ENCODE results near the gene RAB27A. TPM values are rescaled to one million over a fixed set of nuclear protein-coding genes. Genes with fewer than 3 reads are reported as not detected.
A peak's percentile ranks its signal among the peaks of the same experiment; 100 is the strongest.
"Not testable (repeated sequence)": the region's sequence is repeated elsewhere in the genome, so short reads cannot be mapped to it uniquely, and the experiment has no call there.

Gene RAB27A
- total RNA-seq, 1 donor from 2014 or later = 98.6 TPM

DNA sequence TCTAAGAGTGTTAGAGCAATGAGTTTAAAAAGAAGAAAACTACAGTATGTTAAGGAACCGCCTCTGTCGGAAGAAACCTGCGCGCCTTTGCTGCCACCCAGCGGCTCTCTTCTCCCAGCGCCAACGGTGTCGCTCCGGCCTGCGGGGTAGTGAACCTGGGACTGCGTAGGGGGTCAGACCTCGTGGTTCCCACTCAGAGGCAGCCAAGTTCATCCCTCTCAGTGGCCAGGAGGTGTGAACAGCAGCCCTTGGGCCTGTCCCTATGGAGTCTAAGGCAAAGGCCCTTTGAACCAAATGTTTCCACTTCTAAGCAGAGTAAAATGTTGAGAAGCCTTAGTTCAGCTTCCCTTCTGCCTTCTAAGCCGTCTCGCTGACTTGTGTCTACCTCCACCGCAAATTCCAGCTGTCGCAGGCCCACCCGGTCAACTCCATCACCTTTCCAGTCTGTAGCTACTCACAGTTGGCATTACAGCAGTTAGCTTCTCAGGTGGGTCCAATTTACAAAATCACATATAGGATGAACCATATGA is 980 bp upstream of the RAB27A start:
- no peaks in the 10 kb centered on the region for H3K27me3 Mint-ChIP-seq (ENCODE audit: insufficient read depth)
- peaks cover 22% of the 10 kb centered on the region for H3K36me3 Mint-ChIP-seq (ENCODE audit: low read depth)
- H3K27ac Mint-ChIP-seq = peak overlapping the region; percentile 91
- H3K4me3 Mint-ChIP-seq = peak overlapping the region; percentile 86
- peak; percentile 76 for DNase-seq (ENCODE audit: low spot score)
- no peaks in the 10 kb centered on the region for H3K9me3 Mint-ChIP-seq
- H3K4me1 Mint-ChIP-seq (ENCODE audit: low read depth) = peaks cover 31% of the 10 kb centered on the region
- intact Hi-C loops (cut with micrococcal nuclease) = loop anchor here (1.0 to 2.0 kb wide), 6 partner anchors 10 to 149 kb away; partner anchors contain the start of genes CCPG1, PIERCE2, PIGB and PIGBOS1

DNA sequence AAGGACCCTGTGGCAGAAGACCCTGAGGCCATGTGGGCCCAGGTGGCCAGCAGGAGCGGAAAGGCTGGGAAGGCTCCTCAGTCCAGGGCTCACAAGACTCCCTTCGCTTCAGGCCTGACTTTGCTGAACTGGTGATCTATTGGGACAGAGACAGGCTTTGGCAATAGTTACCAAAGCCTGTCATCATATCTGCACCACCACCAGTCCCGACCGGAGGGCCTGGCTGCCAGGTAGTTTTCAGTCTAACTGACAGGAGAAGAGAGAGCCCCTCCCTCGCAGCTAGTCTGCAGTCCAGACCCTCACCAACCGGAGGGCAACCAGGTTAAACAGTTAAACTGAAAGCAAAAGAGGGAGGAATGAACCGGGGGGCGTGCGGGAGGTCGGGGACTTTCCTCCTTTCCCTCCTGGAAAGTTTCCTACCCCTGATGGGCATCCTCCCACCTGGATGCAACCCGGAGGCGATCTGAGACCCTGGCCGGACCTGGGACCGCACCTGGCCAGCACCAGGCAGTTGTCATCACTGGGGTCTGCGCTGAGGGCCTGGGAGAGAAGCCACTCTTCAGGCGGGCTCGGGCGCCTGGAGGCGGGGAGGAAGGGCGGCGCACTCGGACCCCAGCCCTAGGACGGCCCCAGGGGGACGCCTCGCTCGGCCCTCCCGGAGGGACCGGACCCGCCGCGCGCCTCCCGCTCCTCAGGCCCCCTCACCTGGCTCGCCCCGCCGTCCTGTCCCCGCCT is 435 bp downstream of the RAB27A start:
- peak overlapping the region; percentile 95 for H3K4me3 Mint-ChIP-seq
- H3K9me3 Mint-ChIP-seq = no peaks in the 10 kb centered on the region
- no peaks in the 10 kb centered on the region for H3K27me3 Mint-ChIP-seq (ENCODE audit: insufficient read depth)
- intact Hi-C loops (cut with micrococcal nuclease) = loop anchor here (1.0 kb wide), 2 partner anchors 47 to 92 kb away; no protein-coding TSS in a partner anchor
- peaks cover 25% of the 10 kb centered on the region for H3K36me3 Mint-ChIP-seq (ENCODE audit: low read depth)
- DNase-seq (ENCODE audit: low spot score) = peak; percentile 30
- H3K27ac Mint-ChIP-seq = peak overlapping the region; percentile 96
- H3K4me1 Mint-ChIP-seq (ENCODE audit: low read depth) = peaks cover 46% of the 10 kb centered on the region

DNA sequence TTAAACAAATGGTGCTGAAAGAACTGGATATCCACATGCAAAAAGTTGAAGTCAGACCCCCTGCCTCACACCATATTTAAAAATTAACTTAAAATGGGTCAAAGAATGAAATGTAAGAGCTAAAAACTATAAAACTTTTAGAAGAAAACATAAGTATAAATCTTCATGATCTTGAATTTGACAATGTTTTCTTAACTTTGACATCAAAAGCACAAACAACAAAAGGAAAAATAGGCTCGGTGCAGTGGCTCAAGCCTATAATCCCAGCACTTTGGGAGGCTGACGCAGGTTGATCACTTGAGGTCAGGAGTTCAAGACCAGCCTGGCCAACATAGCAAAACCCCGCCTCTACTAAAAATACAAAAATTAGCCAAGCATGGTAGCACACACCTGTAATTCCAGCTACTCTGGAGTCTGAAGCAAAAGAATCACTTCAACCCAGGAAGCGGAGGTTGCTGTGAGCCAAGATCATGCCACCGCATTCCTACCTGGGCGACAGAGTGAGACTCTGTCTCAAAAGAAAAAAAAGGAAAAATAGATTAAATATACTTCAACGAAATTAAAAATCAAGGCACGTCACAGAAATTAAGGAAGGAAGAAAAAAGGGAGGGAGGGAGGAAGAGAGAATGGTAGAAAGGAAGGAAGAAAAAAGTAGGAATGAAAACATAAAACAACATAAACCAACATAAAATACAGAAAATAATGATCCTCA is 1.5 kb downstream of the RAB27A start:
- Mint-ChIP-seq H3K27me3 (ENCODE audit: insufficient read depth) (no peaks in the 10 kb centered on the region), H3K27ac (peak overlapping the region; percentile 96), H3K4me1 (ENCODE audit: low read depth) (peaks cover 54% of the 10 kb centered on the region), H3K4me3 (peak overlapping the region; percentile 95), H3K36me3 (ENCODE audit: low read depth) (peaks cover 25% of the 10 kb centered on the region), H3K9me3 (no peaks in the 10 kb centered on the region)
- intact Hi-C loops (cut with micrococcal nuclease) = no loop called here
- DNase-seq (ENCODE audit: low spot score) = no peak

DNA sequence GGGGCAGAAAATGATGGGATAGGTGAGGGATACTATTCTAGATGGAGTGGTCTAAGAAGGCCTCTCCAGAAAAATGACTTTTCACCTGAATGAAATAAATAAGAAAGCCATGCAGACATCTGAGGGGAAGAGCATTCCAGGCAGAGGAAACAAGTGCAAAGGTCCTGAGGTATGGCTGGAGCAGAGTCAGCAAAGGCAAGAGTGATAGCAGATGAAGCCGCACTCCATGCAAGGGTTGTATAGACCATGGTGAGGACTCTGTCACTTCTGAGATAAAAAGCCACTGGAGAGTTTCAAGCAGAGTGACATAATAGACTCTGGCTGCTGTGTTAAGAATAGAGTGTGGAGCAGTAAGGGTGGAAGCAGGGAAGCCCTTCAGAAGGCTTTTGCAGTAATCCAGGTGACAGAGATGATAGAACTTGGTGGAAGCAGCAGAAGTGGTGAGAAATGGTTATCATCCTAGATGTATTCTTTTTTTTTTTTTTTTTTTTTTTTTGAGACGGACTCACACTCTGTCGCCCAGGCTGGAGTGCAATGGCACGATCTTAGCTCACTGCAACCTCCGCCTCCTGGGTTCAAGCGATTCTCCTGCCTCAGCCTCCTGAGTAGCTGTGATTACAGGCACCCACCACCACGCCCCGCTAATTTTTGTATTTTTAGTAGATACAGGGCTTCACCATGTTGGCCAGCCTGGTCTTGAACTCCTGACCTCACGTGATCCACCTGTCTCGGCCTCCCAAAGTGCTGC is 3.0 kb downstream of the RAB27A start:
- peaks cover 69% of the 10 kb centered on the region for H3K4me1 Mint-ChIP-seq (ENCODE audit: low read depth)
- intact Hi-C loops (cut with micrococcal nuclease); H3K27me3 Mint-ChIP-seq (ENCODE audit: insufficient read depth); H3K27ac Mint-ChIP-seq; H3K9me3 Mint-ChIP-seq; DNase-seq (ENCODE audit: low spot score): not testable (repeated sequence)
- H3K4me3 Mint-ChIP-seq = peak overlapping the region; percentile 95
- H3K36me3 Mint-ChIP-seq (ENCODE audit: low read depth) = peaks cover 25% of the 10 kb centered on the region

DNA sequence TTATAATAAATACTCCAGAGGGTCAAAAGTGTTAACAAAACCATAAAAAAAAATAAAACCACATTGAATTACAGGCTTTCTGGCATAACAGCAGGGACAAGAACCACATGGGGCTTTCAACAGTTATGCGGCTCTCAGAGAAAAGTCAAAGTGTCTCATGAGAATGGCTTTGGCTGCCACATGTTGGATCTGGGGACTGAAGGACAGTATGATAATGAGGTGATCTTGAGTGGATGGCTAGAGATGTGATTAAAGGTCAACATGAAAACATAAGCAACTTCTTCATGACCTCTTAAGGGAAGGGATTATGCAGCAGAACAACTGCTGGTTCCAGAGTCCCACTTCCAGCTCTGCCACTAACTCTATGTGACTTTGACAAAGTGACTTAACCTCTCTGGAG is 5.2 kb downstream of the RAB27A start:
- DNase-seq (ENCODE audit: low spot score) = no peak
- intact Hi-C loops (cut with micrococcal nuclease) = no loop called here
- Mint-ChIP-seq H3K27ac (no peak overlapping the region), H3K4me3 (no peak overlapping the region), H3K9me3 (no peaks in the 10 kb centered on the region), H3K27me3 (ENCODE audit: insufficient read depth) (no peaks in the 10 kb centered on the region), H3K4me1 (ENCODE audit: low read depth) (peaks cover 86% of the 10 kb centered on the region), H3K36me3 (ENCODE audit: low read depth) (peaks cover 31% of the 10 kb centered on the region)

DNA sequence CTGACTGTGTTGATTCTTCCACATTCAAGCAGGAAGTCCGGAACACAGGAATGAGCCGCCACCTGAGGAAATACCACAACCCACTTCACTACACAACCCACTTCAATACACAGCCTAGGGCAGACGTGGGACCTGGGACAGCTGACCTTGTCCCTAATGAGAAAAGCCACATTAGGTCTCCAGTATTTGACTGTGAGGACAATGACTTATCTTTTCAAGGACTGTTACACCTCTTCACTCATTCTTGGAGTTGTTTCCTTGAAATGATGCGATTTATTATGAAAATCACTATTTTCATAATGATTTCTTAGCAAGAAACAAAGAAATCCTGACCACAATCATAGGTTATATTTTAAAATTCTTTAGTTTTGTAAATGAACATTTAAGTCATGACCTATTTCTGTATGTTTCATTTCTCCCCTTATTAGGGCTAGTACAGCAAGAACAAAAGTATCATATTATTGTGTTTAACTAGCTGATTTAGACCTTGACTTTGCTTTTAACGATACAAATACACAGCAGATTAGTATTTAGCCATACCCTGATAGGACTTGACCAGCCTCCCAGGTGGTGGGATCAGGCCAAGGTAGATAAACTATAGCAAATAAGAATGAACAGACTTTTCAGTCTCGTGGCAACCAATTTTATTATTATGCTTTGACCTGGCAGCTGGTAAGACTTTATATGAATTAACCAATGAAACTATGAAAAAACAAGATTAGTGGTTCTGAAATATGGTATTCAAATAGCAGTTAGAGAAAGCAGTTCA is 6.0 kb downstream of the RAB27A start:
- intact Hi-C loops (cut with micrococcal nuclease) = loop anchor here (2.0 kb wide), 1 partner anchor 17 kb away; no protein-coding TSS in a partner anchor
- H3K4me1 Mint-ChIP-seq (ENCODE audit: low read depth) = peaks cover 91% of the 10 kb centered on the region
- H3K9me3 Mint-ChIP-seq = no peaks in the 10 kb centered on the region
- H3K27ac Mint-ChIP-seq = peak overlapping the region; percentile 67
- DNase-seq (ENCODE audit: low spot score) = no peak
- peaks cover 31% of the 10 kb centered on the region for H3K36me3 Mint-ChIP-seq (ENCODE audit: low read depth)
- no peaks in the 10 kb centered on the region for H3K27me3 Mint-ChIP-seq (ENCODE audit: insufficient read depth)
- peak overlapping the region; percentile 52 for H3K4me3 Mint-ChIP-seq

DNA sequence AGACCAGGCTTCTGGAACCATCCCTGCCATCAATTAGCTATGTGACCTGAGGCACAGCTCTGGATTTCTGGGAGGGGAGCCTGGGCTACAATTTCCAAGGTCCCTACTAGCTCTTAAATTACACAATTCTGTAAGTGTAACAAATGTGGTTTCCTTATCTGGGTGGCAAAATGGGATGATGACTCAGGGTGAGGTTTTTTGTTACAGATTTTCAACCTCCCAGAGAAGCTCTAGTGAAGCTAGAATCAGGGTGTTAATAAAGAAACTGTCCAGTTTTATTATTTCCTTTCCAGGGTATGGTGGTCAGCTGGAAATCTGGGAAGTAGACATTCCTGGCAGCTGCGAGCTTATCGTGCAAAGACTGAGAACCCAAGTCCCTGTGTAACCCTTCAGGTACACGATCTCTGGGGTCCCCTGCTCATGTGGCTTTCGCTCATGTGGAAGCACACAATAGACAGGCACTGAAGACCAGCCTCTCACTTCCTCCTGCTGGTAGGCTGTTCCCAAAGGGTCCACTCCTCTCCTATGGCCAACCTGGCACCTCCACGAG is 7.3 kb downstream of the RAB27A start:
- intact Hi-C loops (cut with micrococcal nuclease) = loop anchor here (2.0 kb wide), 1 partner anchor 16 kb away; no protein-coding TSS in a partner anchor
- H3K9me3 Mint-ChIP-seq = no peaks in the 10 kb centered on the region
- H3K36me3 Mint-ChIP-seq (ENCODE audit: low read depth) = peaks cover 23% of the 10 kb centered on the region
- peak overlapping the region; percentile 86 for H3K27ac Mint-ChIP-seq
- H3K4me1 Mint-ChIP-seq (ENCODE audit: low read depth) = peaks cover 88% of the 10 kb centered on the region
- no peak for DNase-seq (ENCODE audit: low spot score)
- H3K27me3 Mint-ChIP-seq (ENCODE audit: insufficient read depth) = no peaks in the 10 kb centered on the region
- peak overlapping the region; percentile 52 for H3K4me3 Mint-ChIP-seq

DNA sequence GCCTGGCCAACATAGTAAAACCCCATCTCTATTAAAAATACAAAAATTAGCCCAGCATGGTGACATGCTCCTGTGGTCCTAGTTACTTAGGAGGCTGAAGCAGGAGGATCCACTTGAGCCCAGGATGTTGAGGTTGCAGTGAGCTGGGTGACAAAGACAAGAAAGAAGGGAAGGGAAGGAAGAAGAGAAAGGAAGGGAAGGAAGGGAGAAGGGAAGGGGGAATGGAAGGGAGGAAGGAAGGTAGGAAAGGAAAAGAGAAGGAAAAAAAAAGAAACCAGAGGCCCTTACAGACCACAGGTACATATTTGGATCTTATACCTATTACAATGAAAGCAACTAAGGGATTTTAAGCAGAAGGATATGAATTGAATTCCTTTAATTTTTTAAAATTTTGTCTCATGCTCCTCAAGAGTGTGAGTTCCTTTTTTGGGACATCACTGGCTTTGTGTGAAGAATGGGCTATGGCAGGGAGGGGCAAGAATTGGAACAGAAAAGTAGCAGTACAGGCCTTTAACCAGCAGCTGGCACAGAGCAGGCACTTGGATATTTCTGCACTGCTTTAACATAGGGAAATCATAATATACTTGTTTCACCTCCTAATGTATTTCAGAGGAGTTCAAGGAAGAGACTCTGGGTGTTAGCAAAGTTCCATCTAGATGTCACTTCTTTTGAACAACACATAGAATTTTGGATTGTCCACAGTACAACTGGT is 7.9 kb downstream of the RAB27A start:
- H3K36me3 Mint-ChIP-seq (ENCODE audit: low read depth) = peaks cover 22% of the 10 kb centered on the region
- DNase-seq (ENCODE audit: low spot score) = no peak

DNA sequence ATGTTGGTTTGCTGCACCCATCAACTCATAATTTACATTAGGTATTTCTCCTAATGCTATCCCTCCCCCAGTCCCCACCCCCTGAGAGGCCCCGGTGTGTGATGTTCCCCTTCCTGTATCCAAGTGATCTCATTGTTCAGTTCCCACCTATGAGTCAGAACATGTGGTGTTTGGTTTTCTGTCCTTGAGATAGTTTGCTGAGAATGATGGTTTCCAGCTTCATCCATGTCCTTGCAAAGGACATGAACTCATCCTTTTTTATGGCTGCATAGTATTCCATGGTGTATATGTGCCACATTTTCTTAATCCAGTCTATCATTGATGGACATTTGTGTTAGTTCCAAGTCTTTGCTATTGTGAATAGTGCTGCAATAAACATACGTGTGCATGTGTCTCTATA is 9.0 kb downstream of the RAB27A start:
- not testable (repeated sequence) for H3K27me3 Mint-ChIP-seq (ENCODE audit: insufficient read depth); H3K4me3 Mint-ChIP-seq; DNase-seq (ENCODE audit: low spot score); H3K9me3 Mint-ChIP-seq
- Mint-ChIP-seq H3K36me3 (ENCODE audit: low read depth) (peaks cover 13% of the 10 kb centered on the region), H3K4me1 (ENCODE audit: low read depth) (peaks cover 95% of the 10 kb centered on the region), H3K27ac (peak overlapping the region; percentile 99)
- intact Hi-C loops (cut with micrococcal nuclease) = loop anchor here (1.0 kb wide), 3 partner anchors 10 to 83 kb away; no protein-coding TSS in a partner anchor

More for the DNA sequence above, 7.9 kb downstream of the RAB27A start:
- H3K4me1 Mint-ChIP-seq (ENCODE audit: low read depth) = peaks cover 95% of the 10 kb centered on the region
- H3K4me3 Mint-ChIP-seq = peak overlapping the region; percentile 52
- no peaks in the 10 kb centered on the region for H3K9me3 Mint-ChIP-seq
- intact Hi-C loops (cut with micrococcal nuclease) = loop anchor here (2.0 kb wide), 1 partner anchor 15 kb away; no protein-coding TSS in a partner anchor
- no peaks in the 10 kb centered on the region for H3K27me3 Mint-ChIP-seq (ENCODE audit: insufficient read depth)
- H3K27ac Mint-ChIP-seq = peak overlapping the region; percentile 86

DNA sequence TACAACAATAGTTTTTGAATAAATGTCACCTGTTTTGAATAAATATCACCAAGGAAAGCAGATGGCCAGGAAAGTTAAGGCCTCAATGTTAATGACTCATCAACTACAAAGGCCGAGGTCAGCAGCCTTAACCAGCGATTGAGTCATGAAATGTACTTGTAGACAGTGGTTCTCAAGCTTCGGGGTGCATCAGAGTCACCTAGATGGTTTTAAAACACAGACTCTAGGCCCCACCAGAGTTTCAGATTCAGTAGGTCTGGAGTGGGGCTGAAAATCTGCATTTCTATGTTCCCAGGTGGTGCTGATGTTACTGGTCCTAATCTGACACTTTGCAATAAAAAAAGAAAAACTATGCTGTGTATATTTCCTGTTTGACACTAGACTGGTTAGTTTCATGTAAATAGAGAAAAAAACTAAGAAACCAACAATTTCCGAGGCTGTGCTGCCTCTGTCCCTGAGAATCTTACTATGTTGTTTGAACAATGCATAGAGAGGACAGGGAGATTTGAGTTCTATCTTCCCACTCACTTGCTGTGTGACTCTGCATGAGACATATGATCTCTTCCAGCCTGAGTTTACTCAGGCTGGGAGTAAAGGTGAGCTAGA is 9.8 kb downstream of the RAB27A start:
- peak overlapping the region; percentile 99 for H3K27ac Mint-ChIP-seq
- intact Hi-C loops (cut with micrococcal nuclease) = loop anchor here (1.0 kb wide), 3 partner anchors 10 to 83 kb away; no protein-coding TSS in a partner anchor
- H3K36me3 Mint-ChIP-seq (ENCODE audit: low read depth) = peaks cover 14% of the 10 kb centered on the region
- peaks cover 92% of the 10 kb centered on the region for H3K4me1 Mint-ChIP-seq (ENCODE audit: low read depth)
- H3K4me3 Mint-ChIP-seq = peak overlapping the region; percentile 57
- peak; percentile 47 for DNase-seq (ENCODE audit: low spot score)
- H3K9me3 Mint-ChIP-seq = no peaks in the 10 kb centered on the region
- no peaks in the 10 kb centered on the region for H3K27me3 Mint-ChIP-seq (ENCODE audit: insufficient read depth)

Data from activated T-helper 1 cell treated with anti-CD3 and anti-CD28 coated beads, Interleukin-12 subunit alpha, Interleukin-12 subunit beta, Interleukin-2, Interleukin-4 antibody, amounts not matched to agents 30 ng/mL and 10 ng/mL and 1 ng/mL, durations not matched to agents 14 hours and 24 hours and 36 hours (primary cell).